T-cell (primary cell): ENCODE measurements around the gene SMIM35. TPM values are rescaled to one million over a fixed set of nuclear protein-coding genes. Genes with fewer than 3 reads are reported as not detected.

ENCODE experiments used
- ATAC-seq, 4 experiments: fragments of 200-7000 bp in 3 of 4; fragments of 150-1000 bp in 1 of 4; cut with Tn5 transposase; replicated peaks in 1 of 4; 1 replicate in 3 of 4; 2 replicates in 1 of 4; pipeline ENCODE4 v1.10.0; 2021; ENCODE audit warnings: moderate library complexity in 3 of 4, mild to moderate bottlenecking in 2 of 4, moderate number of reproducible peaks in 1 of 4
- CTCF ChIA-PET, 2 donors: fragments of 300-600 bp; sonication (Branson Sonifier 250); formaldehyde crosslinking; loops; one replicate each; lab custom pipeline; 2022; ENCODE audit warnings: antibody characterized with exemption in 2 of 2; lab: Charles Lee
- POLR2A ChIA-PET, 2 donors: fragments of 300-600 bp; sonication (Branson Sonifier 250); formaldehyde crosslinking; loops; one replicate each; lab custom pipeline; 2022; ENCODE audit warnings: antibody characterized with exemption in 2 of 2; lab: Charles Lee
- DNase-seq, 35 experiments: peaks; one replicate each; pipeline versions ENCODE4 v3.0.0 to v3.0.0-alpha.2; 2013 to 2023
- H3K27ac ChIP-seq: one replicate; pipeline ENCODE4 v1.5.1; 2013; ENCODE audit warnings: low read length
- H3K27me3 ChIP-seq, 2 experiments: replicated peaks in 1 of 2; 1 replicate in 1 of 2; 2 replicates in 1 of 2; pipeline versions ENCODE4 v1.6.1 to v1.7.0; 2013; ENCODE audit warnings: low read length in 1 of 2, mixed read lengths in 1 of 2; ENCODE audit not compliant: control insufficient read depth in 2 of 2, insufficient read depth in 2 of 2; ENCODE audit errors: extremely low read depth in 1 of 2
- H3K36me3 ChIP-seq, 2 donors: 1 replicate in 1 of 2; 2 replicates in 1 of 2; pipeline versions ENCODE4 v1.6.1 to v1.7.0; 2013; ENCODE audit warnings: low read length in 1 of 2; ENCODE audit not compliant: control insufficient read depth in 2 of 2, insufficient read depth in 1 of 2; ENCODE audit errors: extremely low read depth in 1 of 2
- H3K4me1 ChIP-seq, 2 experiments: 1 replicate in 1 of 2; 2 replicates in 1 of 2; pipeline versions ENCODE4 v1.6.1 to v1.7.0; 2013; ENCODE audit warnings: low read length in 2 of 2, mixed read lengths in 1 of 2; ENCODE audit not compliant: insufficient read depth in 2 of 2, control insufficient read depth in 1 of 2; ENCODE audit errors: extremely low read depth in 1 of 2
- H3K4me3 ChIP-seq, 2 donors: 1 replicate in 1 of 2; 2 replicates in 1 of 2; pipeline versions ENCODE4 v1.5.1 to v1.7.0; 2013; ENCODE audit warnings: mild to moderate bottlenecking in 2 of 2, low read length in 1 of 2, moderate library complexity in 1 of 2; ENCODE audit not compliant: control insufficient read depth in 1 of 2; ENCODE audit errors: extremely low read depth in 1 of 2
- H3K9me3 ChIP-seq: 2 replicates; pipeline ENCODE4 v1.7.0; 2013
- H3K27ac Mint-ChIP-seq, 2 donors: one replicate each; pipeline ENCODE4 v1.8.0; 2020 to 2021; ENCODE audit warnings: mild to moderate bottlenecking in 2 of 2, mixed read lengths in 2 of 2
- H3K27me3 Mint-ChIP-seq, 2 donors: one replicate each; pipeline ENCODE4 v1.8.0; 2021 to 2022; ENCODE audit warnings: mixed read lengths in 2 of 2
- H3K36me3 Mint-ChIP-seq: one replicate; pipeline ENCODE4 v1.8.0; 2021; ENCODE audit warnings: mixed read lengths
- H3K4me1 Mint-ChIP-seq, 3 donors: one replicate each; pipeline ENCODE4 v1.8.0; 2020 to 2022; ENCODE audit warnings: mixed read lengths in 3 of 3, mild to moderate bottlenecking in 1 of 3
- H3K4me3 Mint-ChIP-seq, 3 donors: one replicate each; pipeline ENCODE4 v1.8.0; 2020 to 2022; ENCODE audit warnings: mild to moderate bottlenecking in 3 of 3, mixed read lengths in 3 of 3, moderate library complexity in 3 of 3
- H3K9me3 Mint-ChIP-seq, 3 donors: one replicate each; pipeline ENCODE4 v1.8.0; 2020 to 2022; ENCODE audit warnings: mixed read lengths in 3 of 3
- WGBS: methylation state at CpG from one replicate; pipeline ENCODE4 v1.1.5; 2013; ENCODE audit warnings: missing lambda C conversion rate; ENCODE audit not compliant: insufficient coverage; 5-methylcytosine and 5-hydroxymethylcytosine counted together
- total RNA-seq, 35 experiments: library from RNA in 6 of 35; stranded (reverse) in 6 of 35; fragments of 120-200 nt in 1 of 35; gene quantifications; one replicate each; pipeline versions ENCODE4 v1.2.1 to v1.2.4 and lab custom pipeline; 2013 to 2026

Gene SMIM35
- total RNA-seq, 5 donors from 2014 or later (not counting 1 experiment from before 2014, with no cell fraction given): 0.28 to 1.0 (median 0.36) TPM

DNA sequence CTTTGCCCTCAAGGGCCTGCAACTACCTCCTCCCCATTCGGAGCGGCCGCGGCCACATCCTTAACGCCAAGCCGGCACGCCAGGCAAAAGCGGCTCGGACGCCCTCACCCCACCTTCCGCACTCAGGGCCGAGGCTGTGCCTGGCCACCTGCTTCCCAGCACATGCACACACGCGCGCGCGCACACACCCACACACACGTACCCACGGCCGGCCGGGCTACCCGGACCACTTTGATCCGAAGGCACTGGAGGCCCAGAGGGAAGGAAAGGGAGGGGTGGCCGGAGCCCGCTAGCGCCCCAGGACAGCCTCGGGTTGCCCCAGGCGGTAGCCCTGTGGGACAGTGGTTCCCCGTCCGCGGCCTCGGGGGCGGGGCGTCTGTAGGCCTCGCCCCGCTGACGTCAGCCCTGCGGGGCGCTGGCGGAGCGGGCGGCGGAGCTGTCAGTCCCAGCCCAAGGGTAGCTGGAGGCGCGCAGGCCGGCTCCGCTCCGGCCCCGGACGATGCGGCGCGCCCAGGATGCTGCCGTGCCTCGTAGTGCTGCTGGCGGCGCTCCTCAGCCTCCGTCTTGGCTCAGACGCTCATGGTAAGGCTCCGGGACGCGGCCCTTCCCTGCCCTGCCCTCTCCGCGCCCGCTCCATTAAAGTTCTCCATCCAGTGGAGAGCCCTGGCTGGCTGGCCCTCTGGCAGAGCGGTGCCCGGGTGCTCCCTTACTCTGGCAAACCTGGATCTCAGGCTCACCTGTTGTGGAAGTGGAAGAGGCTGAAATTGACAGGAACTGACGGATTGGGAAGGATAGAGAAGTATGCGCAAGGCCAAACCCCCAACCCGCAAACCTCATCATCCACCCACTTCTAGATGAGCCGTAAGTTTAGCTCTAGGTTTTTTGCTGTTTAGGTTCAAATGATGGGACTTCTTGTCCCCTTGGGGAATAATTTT lies 100.5 kb downstream of the SMIM35 start, which contains the start of gene IL10RA:
Gene IL10RA (plus strand): TSS at position 442 of the 935 bp plus-strand sequence. CDS start 74 bp downstream, at position 516.
- no peaks in the 10 kb centered on the region for H3K27me3 ChIP-seq
- peaks cover 48% of the 10 kb centered on the region for H3K36me3 Mint-ChIP-seq
- H3K9me3 Mint-ChIP-seq: no peaks in the 10 kb centered on the region
- H3K4me3 Mint-ChIP-seq: peak within 1 kb of the TSS; percentile 91 to 95 (median 93)
- DNase-seq: peak; percentile 51 to 90 (median 73)
- POLR2A ChIA-PET: interaction anchor here (0.5 to 3.5 kb wide), 11 partner anchors 9 to 69 kb away, joined by 3 to 16 read pairs (median 4); no protein-coding TSS in a partner anchor
- H3K4me1 Mint-ChIP-seq: peaks cover 75 to 83% (median 76%) of the 10 kb centered on the region in 3 donors
- CTCF ChIA-PET: interaction anchor here (0.6 to 5.0 kb wide), 8 partner anchors 12 to 169 kb away, joined by 3 to 52 read pairs (median 6); no protein-coding TSS in a partner anchor
- H3K27ac Mint-ChIP-seq: peak within 1 kb of the TSS; percentile 94 to 96
- H3K27ac ChIP-seq: peak within 1 kb of the TSS; percentile 89
- ATAC-seq: peak; percentile 83 to 88 (median 86)
- no peaks in the 10 kb centered on the region for H3K9me3 ChIP-seq
- peak within 1 kb of the TSS; percentile 89 to 96 for H3K4me3 ChIP-seq
- under 1% methylated on average over 55 of the region's 71 CpGs for WGBS
- peaks cover 15 to 37% of the 10 kb centered on the region in 2 donors for H3K36me3 ChIP-seq
- peaks cover 23 to 66% of the 10 kb centered on the region in 2 experiments for H3K4me1 ChIP-seq
- H3K27me3 Mint-ChIP-seq: no peaks in the 10 kb centered on the region

DNA sequence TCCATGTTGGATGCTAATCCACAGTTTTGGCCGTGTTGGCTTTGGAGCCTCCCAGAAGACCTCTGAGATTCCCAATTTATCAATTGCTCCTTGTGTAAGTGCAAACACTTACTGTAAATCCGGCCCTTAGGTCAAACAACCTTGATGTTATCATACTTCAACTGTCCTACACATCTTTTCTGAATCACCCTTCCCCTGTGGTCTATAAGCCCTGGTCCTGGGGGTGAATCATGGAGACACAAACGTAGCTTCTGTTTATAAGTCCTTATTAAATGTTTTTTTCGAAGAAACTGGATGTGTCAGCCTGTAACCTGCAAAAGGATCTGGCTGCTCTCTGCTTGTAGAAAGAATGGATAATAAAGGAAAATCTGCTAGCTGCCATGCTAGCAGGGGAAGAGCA lies 102.3 kb downstream of the SMIM35 start:
- WGBS: 83% methylated on average over 3 of the region's 4 CpGs
- Histone ChIP-seq H3K9me3 (no peaks in the 10 kb centered on the region), H3K4me1 (peaks cover 17 to 68% of the 10 kb centered on the region in 2 experiments), H3K36me3 (peaks cover 12 to 21% of the 10 kb centered on the region in 2 donors), H3K27me3 (no peaks in the 10 kb centered on the region), H3K4me3 (no peak overlapping the region), H3K27ac (peak overlapping the region; percentile 15)
- DNase-seq (no peak), ATAC-seq (no peak)
- ChIA-PET POLR2A (interaction anchor here in 1 of 2 donors (0.6 kb wide), 1 partner anchor 16 kb away, joined by 4 read pairs; no protein-coding TSS in a partner anchor), CTCF (interaction anchor here in 1 of 2 donors (1.2 to 5.0 kb wide), 2 partner anchors 9 to 32 kb away, joined by 3 to 52 read pairs; no protein-coding TSS in a partner anchor)
- Mint-ChIP-seq H3K4me1 (peaks cover 71 to 80% (median 77%) of the 10 kb centered on the region in 3 donors), H3K4me3 (peak overlapping the region; percentile 91 to 95 (median 93)), H3K36me3 (peaks cover 31% of the 10 kb centered on the region), H3K9me3 (no peaks in the 10 kb centered on the region), H3K27me3 (no peaks in the 10 kb centered on the region), H3K27ac (peak overlapping the region; percentile 88 to 96)

DNA sequence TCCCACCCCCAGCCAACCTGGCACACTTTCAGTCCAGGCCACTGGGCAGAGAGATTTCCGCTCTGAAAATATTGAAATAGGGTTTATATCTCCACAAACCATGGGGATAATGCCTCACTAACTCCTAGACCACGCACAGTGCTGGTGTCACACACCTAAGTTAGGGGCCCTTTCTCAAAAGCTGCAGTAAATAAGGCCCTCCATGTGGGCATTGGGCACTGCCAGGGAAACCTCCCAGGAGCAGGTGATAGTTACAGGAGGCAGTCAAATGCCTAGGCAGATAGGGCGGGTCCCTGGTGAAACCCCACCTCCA lies 103.6 kb downstream of the SMIM35 start:
- ChIA-PET CTCF (interaction anchor here in 1 of 2 donors (0.7 to 1.5 kb wide), 3 partner anchors 24 to 37 kb away, joined by 3 to 4 read pairs (median 3); no protein-coding TSS in a partner anchor), POLR2A (interaction anchor here in 1 of 2 donors (0.6 kb wide), 1 partner anchor 12 kb away, joined by 6 read pairs; no protein-coding TSS in a partner anchor)
- Mint-ChIP-seq H3K27me3 (no peaks in the 10 kb centered on the region), H3K4me1 (peaks cover 66 to 73% (median 72%) of the 10 kb centered on the region in 3 donors), H3K9me3 (no peaks in the 10 kb centered on the region), H3K27ac (peak overlapping the region; percentile 88 to 96), H3K4me3 (peak overlapping the region in 1 of 3 donors; percentile 35), H3K36me3 (peaks cover 18% of the 10 kb centered on the region)
- H3K27me3 ChIP-seq: no peaks in the 10 kb centered on the region
- peak overlapping the region; percentile 35 for H3K27ac ChIP-seq
- no peak for ATAC-seq
- H3K4me1 ChIP-seq: peaks cover 7 to 61% of the 10 kb centered on the region in 2 experiments
- no peaks in the 10 kb centered on the region for H3K9me3 ChIP-seq
- WGBS: 94% methylated on average over 2 of the region's 3 CpGs
- H3K36me3 ChIP-seq: peaks cover 4 to 8% of the 10 kb centered on the region in 2 donors
- DNase-seq: no peak
- no peak overlapping the region for H3K4me3 ChIP-seq

DNA sequence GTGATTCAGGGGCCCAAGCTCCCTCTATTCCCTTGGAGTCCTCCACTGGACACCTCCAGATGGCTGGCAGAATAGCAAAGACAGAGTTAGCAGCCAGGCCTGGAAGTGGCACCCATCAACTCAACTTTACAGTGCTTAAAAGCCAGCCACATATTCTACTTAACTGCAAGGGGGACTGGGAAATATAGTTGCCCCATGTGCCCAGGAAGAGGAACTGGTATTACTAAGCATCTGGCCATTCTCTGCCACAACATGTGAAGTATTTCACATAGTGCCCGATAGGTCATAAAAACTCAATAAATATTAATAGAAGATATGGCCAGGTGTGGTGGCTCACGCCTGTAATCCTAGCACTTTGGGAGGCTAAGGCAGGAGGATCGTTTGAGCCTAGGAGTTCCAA lies 106.0 kb downstream of the SMIM35 start:
- Histone ChIP-seq H3K4me1 (peaks cover 10 to 68% of the 10 kb centered on the region in 2 experiments), H3K27ac (no peak overlapping the region), H3K36me3 (no peaks in the 10 kb centered on the region), H3K27me3 (no peaks in the 10 kb centered on the region), H3K4me3 (no peak overlapping the region), H3K9me3 (no peaks in the 10 kb centered on the region)
- H3K4me1 Mint-ChIP-seq: peaks cover 70 to 84% (median 79%) of the 10 kb centered on the region in 3 donors
- H3K4me3 Mint-ChIP-seq: no peak overlapping the region
- no CpG with 5 or more reads among the region's 3 CpGs for WGBS
- ChIA-PET CTCF (interaction anchor here (0.5 to 1.7 kb wide), 4 partner anchors 20 to 337 kb away, joined by 3 to 5 read pairs (median 4); no protein-coding TSS in a partner anchor), POLR2A (interaction anchor here in 1 of 2 donors (0.6 kb wide), 1 partner anchor 24 kb away, joined by 6 read pairs; no protein-coding TSS in a partner anchor)
- no peaks in the 10 kb centered on the region for H3K27me3 Mint-ChIP-seq
- H3K27ac Mint-ChIP-seq: peak overlapping the region; percentile 36 to 80
- DNase-seq (no peak), ATAC-seq (no peak)
- peaks cover 13% of the 10 kb centered on the region for H3K36me3 Mint-ChIP-seq
- H3K9me3 Mint-ChIP-seq: no peaks in the 10 kb centered on the region

DNA sequence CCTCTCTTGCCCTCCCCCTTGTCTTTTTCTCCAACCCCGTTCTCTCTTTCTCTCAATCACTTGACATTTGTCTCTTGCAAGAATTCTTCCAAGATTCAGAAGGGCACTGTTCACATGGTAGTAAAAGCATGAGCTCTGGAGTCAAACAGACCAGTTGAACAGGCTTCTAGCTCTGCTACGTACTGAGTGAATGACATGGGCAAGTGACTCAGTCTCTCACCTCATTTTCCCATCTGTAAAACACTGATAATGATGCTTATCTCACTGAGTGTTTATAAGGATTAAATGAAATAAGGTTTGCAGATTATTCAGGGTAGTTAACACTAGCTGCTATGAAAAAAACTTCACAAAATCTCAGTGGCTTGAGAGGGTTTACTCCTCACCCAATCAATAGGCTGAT lies 106.5 kb downstream of the SMIM35 start:
- no peaks in the 10 kb centered on the region for H3K27me3 Mint-ChIP-seq
- 17% methylated on average over 1 of the region's 2 CpGs for WGBS

More for the DNA sequence above, 106.5 kb downstream of the SMIM35 start:
- DNase-seq: no peak
- Histone ChIP-seq H3K27me3 (no peaks in the 10 kb centered on the region), H3K27ac (no peak overlapping the region), H3K36me3 (no peaks in the 10 kb centered on the region), H3K4me1 (peaks cover 10 to 64% of the 10 kb centered on the region in 2 experiments), H3K4me3 (no peak overlapping the region), H3K9me3 (no peaks in the 10 kb centered on the region)
- ChIA-PET CTCF (interaction anchor here (0.5 to 1.7 kb wide), 4 partner anchors 20 to 338 kb away, joined by 3 to 5 read pairs (median 4); no protein-coding TSS in a partner anchor), POLR2A (interaction anchor here in 1 of 2 donors (0.6 kb wide), 1 partner anchor 24 kb away, joined by 6 read pairs; no protein-coding TSS in a partner anchor)
- ATAC-seq: peak in 1 of 4 experiments; percentile 14
- H3K4me3 Mint-ChIP-seq: peak overlapping the region in 1 of 3 donors; percentile 46
- peaks cover 68 to 85% (median 80%) of the 10 kb centered on the region in 3 donors for H3K4me1 Mint-ChIP-seq
- peaks cover 13% of the 10 kb centered on the region for H3K36me3 Mint-ChIP-seq
- no peaks in the 10 kb centered on the region for H3K9me3 Mint-ChIP-seq
- H3K27ac Mint-ChIP-seq: peak overlapping the region; percentile 80
